Fibroblast of skin of right quadriceps (primary cell): ENCODE data around the gene PCDHGA12.
"Not testable (repeated sequence)": the region's sequence is repeated elsewhere in the genome, so short reads cannot be mapped to it uniquely, and the experiment has no call there.

ENCODE experiments used
- DNase-seq: peaks from one replicate; pipeline ENCODE4 v3.0.0-alpha.2; 2013

PCDHGA12 gene

GRCh38 chr5:141409598-141410306, 20.6 kb upstream of the PCDHGA12 start:
- DNase-seq: no peak

GRCh38 chr5:141411575-141411974, 18.7 kb upstream of the PCDHGA12 start:
- no peak for DNase-seq

- DNase-seq: peak; percentile 75
These were observed 17.3 kb upstream of the PCDHGA12 start, which contains the start of gene PCDHGA10 for GRCh38 chr5:141412854-141413539. Gene PCDHGA10, plus strand, starts transcription at chr5:141412987. Its CDS starts 189 bp downstream, at chr5:141413176.

DNA sequence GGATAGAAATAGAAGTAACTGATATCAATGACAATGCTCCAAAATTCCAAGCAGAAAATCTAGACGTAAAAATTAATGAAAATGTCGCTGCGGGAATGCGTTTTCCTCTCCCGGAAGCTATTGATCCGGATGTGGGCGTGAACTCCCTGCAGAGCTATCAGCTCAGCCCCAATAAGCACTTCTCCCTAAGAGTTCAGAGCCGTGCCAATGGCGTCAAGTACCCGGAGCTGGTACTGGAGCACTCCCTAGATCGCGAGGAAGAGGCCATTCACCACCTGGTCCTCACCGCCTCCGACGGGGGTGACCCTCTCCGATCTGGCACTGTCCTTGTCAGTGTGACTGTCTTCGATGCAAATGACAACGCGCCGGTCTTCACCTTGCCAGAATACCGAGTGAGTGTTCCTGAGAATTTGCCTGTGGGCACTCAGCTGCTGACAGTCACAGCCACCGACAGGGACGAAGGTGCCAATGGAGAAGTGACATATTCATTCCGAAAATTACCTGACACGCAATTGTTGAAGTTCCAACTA, 16.7 kb upstream of the PCDHGA12 start:
- no peak for DNase-seq

DNA sequence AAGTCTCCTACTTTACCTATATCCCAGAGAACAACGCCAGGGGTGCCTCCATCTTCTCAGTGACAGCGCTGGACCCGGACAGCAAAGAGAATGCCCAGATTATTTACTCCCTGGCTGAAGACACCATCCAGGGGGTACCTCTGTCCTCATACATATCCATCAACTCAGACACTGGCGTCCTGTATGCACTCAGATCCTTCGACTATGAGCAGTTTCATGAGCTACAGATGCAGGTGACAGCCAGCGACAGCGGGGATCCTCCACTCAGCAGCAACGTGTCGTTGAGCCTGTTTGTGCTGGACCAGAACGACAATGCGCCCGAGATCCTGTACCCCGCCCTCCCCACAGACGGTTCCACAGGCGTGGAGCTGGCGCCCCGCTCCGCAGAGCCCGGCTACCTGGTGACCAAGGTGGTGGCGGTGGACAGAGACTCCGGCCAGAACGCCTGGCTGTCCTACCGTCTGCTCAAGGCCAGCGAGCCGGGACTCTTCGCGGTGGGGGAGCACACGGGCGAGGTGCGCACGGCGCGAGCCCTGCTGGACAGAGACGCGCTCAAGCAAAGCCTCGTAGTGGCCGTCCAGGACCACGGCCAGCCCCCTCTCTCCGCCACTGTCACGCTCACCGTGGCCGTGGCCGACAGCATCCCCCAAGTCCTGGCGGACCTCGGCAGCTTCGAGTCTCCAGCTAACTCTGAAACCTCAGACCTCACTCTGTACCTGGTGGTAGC, 15.6 kb upstream of the PCDHGA12 start:
- not testable (repeated sequence) for DNase-seq

DNA sequence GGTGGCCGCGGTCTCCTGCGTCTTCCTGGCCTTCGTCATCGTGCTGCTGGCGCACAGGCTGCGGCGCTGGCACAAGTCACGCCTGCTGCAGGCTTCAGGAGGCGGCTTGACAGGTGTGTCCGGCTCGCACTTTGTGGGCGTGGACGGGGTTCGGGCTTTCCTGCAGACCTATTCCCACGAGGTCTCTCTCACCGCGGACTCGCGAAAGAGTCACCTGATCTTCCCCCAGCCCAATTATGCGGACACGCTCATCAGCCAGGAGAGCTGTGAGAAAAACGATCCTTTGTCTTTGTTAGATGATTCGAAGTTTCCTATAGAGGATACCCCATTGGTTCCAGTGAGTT, 15.1 kb upstream of the PCDHGA12 start:
- DNase-seq: not testable (repeated sequence)

DNA sequence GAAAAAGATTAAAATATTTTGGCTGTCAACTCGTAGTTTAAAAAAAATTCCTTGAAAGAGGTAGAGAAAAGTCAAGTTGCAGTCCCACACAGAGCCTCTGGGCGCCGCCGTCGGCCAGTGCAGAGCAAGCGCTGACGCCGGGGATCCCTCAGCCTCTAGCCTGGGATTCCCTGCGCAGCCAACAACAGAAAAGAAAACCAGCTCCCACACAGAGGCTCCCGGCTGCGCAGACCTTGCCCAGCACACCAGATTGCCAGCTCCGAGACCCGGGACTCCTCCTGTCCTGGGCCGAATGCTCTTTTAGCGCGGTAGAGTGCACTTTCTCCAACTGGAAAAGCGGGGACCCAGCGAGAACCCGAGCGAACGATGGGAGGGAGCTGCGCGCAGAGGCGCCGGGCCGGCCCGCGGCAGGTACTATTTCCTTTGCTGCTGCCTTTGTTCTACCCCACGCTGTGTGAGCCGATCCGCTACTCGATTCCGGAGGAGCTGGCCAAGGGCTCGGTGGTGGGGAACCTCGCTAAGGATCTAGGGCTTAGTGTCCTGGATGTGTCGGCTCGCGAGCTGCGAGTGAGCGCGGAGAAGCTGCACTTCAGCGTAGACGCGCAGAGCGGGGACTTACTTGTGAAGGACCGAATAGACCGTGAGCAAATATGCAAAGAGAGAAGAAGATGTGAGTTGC, 12.7 kb upstream of the PCDHGA12 start, which contains the start of gene PCDHGB7:
Gene PCDHGB7 (plus strand): TSS at position 184 of the 679 bp plus-strand sequence. CDS start 183 bp downstream, at position 367.
- DNase-seq: peak; percentile 83

DNA sequence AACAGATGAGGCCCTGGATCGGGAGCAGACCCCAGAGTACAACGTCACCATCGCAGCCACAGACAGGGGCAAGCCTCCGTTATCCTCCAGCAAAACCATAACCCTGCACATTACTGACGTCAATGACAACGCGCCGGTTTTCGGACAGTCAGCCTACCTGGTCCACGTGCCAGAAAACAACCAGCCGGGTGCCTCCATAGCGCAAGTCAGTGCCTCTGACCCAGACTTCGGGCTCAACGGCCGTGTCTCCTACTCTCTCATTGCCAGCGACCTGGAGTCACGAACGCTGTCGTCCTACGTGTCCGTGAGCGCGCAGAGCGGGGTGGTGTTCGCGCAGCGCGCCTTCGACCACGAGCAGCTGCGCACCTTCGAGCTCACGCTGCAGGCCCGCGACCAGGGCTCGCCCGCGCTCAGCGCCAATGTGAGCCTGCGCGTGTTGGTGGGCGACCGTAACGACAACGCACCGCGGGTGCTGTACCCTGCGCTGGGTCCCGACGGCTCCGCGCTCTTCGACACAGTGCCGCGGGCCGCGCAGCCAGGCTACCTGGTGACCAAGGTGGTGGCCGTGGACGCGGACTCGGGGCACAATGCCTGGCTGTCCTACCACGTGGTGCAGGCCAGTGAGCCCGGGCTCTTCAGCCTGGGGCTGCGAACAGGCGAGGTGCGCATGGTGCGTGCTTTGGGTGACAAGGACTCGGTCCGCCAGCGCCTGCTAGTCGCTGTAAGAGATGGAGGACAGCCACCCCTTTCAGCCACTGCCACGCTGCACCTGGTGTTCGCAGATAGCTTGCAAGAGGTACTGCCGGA, 11.0 kb upstream of the PCDHGA12 start:
- no peak for DNase-seq

- peak; percentile 74 for DNase-seq
These were observed 9.3 kb upstream of the PCDHGA12 start, which contains the start of gene PCDHGA11 for GRCh38 chr5:141420855-141421488. Gene PCDHGA11, plus strand, starts transcription at chr5:141421051. Its CDS starts 177 bp downstream, at chr5:141421228.

GRCh38 chr5:141421489-141421855, 8.8 kb upstream of the PCDHGA12 start:
- DNase-seq: no peak

GRCh38 chr5:141422742-141423291, 7.5 kb upstream of the PCDHGA12 start:
- DNase-seq: no peak

DNA sequence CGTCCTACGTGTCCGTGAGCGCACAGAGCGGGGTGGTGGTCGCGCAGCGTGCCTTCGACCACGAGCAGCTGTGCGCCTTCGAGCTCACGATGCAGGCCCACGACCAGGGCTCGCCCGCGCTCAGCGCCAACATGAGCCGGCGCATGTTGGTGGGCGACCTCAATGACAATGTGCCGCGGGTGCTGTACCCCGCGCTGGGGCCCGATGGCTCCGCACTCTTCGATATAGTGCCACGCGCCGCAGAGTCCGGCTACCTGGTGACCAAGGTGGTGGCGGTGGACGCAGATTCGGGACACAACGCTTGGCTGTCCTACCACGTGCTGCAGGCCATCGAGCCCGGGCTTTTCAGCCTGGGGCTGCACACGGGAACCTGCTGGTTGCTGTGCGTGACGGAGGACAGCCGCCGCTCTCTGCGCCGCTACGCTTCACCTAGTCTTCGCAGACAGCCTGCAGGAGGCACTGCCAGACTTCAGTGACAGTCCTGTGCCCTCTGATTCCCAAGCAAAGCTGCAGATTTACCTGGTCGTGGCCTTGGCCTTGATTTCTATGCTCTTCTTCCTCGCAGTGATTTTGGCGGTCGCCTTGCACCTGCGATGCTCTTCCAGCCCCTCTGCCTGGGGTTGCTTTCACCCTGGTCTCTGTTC, 2.4 kb upstream of the PCDHGA12 start:
- DNase-seq: no peak

GRCh38 chr5:141431286-141431685, 979 bp downstream of the PCDHGA12 start:
- DNase-seq: peak; percentile 42

GRCh38 chr5:141432308-141432707, 2.0 kb downstream of the PCDHGA12 start:
- not testable (repeated sequence) for DNase-seq

- DNase-seq: not testable (repeated sequence)
These were observed 2.4 kb downstream of the PCDHGA12 start for GRCh38 chr5:141432726-141433125.

GRCh38 chr5:141434006-141434405, 3.7 kb downstream of the PCDHGA12 start:
- DNase-seq: no peak

DNA sequence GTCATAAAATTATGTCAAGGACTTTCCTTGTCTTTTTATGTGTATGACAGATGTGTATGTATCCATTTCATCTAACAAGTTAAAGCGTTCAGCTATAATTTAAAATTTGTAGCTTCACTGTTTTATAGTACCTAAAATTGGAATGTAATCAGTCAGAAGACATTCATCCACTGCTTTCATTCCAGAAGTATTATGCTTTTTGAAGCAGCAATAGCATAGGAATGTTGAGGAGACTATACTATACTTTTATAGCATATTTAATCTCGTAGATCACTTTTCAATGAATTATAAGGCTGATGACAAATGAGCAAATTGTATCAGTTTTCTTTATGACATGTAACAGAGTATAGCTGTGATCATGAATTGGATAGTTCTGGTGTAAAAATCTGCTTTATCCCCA, 6.9 kb downstream of the PCDHGA12 start:
- DNase-seq: peak; percentile 38

DNA sequence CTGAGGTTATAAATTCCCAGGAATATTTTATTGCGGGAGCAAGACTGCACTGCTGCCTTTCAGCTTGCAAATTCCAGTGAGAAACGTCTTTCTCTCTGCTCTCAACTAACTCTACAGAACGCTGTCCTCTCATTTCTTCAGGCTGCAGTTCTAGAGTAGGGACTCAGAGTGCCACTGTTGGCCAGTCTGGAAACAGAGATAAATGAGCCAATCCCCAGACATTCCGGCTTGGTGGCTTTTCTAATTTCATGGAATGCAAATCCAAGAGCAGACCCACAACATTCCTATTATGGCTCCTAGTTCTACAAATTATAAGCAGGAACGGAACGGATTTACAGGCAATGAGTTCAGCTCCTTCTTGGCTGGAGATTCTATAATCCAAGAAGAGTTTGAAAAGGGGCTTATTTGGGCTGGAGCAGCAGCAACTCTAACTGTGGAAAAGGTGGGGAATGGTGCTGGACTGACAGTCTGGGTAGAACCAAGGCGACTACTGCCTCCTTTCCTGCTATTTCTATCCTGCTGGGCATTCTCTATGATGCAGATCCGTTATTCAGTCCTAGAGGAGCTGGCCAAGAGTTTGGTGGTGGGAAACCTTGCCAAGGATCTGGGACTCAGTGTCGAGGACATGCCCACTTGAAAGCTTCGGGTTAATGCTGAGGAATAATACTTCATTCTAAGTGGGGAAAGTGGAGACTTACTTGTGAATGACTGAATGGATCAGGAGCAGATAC, 9.3 kb downstream of the PCDHGA12 start:
- DNase-seq: peak; percentile 25

DNA sequence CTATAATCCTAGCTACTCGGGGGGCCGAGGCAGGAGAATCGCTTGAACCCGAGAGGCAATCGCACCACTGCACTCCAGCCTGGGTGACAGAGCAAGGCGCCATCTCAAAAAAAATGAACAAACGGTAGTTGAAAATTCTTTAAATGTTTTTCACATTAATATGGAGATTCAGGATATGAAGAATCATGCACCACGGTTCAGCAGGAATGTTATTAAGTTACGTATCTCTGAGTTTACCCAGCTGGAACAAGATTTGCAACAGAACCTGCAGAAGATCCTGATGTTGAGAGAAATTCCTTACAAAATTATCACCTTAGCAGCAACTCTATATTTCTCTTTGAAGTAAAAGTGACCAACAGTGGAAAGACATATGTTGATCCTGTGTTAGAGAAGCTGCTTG, 10.0 kb downstream of the PCDHGA12 start:
- no peak for DNase-seq
